ENCODE results near the gene SPRED2.

DNA sequence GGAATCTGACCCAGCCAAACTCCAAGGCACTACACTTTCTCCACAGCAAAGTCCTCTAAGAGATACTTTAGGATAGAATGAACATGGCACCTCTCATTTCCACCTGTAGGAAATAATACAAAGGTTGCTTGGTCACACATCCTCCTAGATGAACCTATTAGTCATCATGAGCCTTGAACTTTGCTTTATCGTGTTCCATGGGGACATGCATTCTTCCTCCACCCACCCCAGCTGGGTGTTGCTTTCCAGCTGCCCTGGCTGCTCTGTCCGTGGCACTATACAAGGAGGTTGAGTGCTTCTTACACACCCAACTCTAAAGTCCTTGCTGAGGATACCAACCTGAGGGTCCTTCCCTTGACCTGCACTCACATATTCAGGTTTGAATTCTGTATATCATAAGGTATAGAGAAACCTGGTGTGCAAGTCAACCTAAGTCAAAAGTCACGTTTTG, 52.7 kb downstream of the SPRED2 start:
- TF ChIP-seq, protein P1, sequence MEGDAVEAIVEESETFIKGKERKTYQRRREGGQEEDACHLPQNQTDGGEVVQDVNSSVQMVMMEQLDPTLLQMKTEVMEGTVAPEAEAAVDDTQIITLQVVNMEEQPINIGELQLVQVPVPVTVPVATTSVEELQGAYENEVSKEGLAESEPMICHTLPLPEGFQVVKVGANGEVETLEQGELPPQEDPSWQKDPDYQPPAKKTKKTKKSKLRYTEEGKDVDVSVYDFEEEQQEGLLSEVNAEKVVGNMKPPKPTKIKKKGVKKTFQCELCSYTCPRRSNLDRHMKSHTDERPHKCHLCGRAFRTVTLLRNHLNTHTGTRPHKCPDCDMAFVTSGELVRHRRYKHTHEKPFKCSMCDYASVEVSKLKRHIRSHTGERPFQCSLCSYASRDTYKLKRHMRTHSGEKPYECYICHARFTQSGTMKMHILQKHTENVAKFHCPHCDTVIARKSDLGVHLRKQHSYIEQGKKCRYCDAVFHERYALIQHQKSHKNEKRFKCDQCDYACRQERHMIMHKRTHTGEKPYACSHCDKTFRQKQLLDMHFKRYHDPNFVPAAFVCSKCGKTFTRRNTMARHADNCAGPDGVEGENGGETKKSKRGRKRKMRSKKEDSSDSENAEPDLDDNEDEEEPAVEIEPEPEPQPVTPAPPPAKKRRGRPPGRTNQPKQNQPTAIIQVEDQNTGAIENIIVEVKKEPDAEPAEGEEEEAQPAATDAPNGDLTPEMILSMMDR (IDR thresholded peaks at IDR 0.05; ENCODE audit: insufficient read depth, low read length): no peak
- TF ChIP-seq, protein P2, sequence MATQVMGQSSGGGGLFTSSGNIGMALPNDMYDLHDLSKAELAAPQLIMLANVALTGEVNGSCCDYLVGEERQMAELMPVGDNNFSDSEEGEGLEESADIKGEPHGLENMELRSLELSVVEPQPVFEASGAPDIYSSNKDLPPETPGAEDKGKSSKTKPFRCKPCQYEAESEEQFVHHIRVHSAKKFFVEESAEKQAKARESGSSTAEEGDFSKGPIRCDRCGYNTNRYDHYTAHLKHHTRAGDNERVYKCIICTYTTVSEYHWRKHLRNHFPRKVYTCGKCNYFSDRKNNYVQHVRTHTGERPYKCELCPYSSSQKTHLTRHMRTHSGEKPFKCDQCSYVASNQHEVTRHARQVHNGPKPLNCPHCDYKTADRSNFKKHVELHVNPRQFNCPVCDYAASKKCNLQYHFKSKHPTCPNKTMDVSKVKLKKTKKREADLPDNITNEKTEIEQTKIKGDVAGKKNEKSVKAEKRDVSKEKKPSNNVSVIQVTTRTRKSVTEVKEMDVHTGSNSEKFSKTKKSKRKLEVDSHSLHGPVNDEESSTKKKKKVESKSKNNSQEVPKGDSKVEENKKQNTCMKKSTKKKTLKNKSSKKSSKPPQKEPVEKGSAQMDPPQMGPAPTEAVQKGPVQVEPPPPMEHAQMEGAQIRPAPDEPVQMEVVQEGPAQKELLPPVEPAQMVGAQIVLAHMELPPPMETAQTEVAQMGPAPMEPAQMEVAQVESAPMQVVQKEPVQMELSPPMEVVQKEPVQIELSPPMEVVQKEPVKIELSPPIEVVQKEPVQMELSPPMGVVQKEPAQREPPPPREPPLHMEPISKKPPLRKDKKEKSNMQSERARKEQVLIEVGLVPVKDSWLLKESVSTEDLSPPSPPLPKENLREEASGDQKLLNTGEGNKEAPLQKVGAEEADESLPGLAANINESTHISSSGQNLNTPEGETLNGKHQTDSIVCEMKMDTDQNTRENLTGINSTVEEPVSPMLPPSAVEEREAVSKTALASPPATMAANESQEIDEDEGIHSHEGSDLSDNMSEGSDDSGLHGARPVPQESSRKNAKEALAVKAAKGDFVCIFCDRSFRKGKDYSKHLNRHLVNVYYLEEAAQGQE (IDR thresholded peaks at IDR 0.05; ENCODE audit: insufficient replicate concordance, low read depth): no peak
